Measurements from ENCODE around the gene ANXA1.
"Not testable (repeated sequence)": the region's sequence is repeated elsewhere in the genome, so short reads cannot be mapped to it uniquely, and the experiment has no call there.

The ANXA1 gene, protein sequence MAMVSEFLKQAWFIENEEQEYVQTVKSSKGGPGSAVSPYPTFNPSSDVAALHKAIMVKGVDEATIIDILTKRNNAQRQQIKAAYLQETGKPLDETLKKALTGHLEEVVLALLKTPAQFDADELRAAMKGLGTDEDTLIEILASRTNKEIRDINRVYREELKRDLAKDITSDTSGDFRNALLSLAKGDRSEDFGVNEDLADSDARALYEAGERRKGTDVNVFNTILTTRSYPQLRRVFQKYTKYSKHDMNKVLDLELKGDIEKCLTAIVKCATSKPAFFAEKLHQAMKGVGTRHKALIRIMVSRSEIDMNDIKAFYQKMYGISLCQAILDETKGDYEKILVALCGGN

DNA sequence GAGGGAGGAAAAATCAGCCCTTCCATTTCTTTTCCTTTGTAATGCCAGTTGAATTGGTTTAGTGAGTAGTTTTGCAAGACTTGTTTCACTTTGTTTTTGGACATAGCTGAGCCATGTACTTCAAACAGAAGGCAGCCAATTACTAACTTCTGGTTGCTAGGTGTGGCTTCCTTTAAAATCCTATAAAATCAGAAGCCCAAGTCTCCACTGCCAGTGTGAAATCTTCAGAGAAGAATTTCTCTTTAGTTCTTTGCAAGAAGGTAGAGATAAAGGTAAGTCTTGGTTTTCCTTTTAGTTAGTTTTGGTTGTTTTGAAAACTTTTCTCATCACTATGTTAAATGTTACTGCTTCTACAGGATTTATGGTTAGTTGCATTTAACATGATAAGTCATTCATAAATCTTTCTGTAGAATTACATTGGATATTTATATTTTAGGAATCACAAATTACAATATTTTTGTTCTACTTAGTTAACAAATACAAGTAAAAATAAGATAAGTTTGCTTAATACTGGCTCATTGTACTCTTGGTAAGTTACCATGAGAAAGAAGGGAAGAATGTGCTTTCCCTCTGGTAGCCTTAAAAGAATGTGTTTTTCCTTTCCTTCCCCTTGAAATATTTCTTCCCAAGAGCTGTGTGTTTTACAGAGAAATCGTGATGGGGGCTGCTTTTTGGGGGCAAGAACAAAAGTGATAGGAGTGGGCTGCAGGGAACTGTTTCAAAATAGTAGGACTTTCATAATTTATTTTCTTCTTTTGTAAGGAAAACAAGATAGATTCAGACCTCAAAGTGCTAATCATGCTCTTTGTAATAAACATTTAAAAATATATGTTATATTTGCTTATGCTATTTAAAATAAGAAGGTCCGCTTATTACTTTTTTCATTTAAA lies at the start of gene ANXA1:
TSS of gene ANXA1 (plus strand) at position 213 of the 890 bp plus-strand sequence. CDS start 6,671 bp downstream, outside the sequence.
- DNase-seq (ENCODE audit: low read depth), result peak; percentile 81

DNA sequence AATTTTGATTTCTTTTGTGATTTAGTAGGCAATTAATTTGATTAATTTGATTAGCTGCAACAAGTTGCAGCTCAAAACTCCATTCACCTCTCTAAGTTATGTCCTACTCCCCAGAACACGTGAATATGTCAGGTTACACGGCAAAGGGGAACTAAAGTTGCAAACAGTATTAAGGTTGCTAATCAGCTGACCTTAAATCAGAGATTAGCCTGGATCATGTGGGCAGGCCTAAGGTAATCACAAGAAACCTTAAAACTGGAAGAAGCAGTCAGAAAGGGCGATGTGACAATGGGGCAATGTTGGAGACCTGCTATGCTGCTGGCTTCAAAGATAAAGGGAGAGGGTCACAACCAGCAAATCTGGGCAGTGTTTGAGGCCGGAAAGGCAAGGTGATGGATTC lies 47.3 kb upstream of the ANXA1 start:
- DNase-seq (ENCODE audit: low read depth), result no peak

DNA sequence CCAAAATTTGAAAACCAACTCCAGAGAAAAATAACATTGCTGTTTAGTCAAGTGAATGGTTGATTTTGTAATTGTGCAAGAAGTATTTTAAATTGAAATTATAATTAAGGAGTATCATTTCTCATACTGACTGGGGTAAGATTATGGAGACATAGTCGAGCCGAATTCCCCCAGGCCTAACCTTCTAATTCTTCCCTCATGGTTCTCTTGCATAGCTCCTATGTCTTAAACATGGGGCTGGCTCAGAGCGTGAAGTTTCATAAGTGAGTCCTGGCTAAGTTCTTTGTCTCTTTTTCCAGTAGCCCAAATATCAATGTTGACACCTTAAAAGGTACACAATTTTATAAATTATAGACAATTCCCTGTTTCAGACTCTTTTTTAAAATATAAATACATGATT lies 46.7 kb upstream of the ANXA1 start:
- DNase-seq (ENCODE audit: low read depth), result no peak

DNA sequence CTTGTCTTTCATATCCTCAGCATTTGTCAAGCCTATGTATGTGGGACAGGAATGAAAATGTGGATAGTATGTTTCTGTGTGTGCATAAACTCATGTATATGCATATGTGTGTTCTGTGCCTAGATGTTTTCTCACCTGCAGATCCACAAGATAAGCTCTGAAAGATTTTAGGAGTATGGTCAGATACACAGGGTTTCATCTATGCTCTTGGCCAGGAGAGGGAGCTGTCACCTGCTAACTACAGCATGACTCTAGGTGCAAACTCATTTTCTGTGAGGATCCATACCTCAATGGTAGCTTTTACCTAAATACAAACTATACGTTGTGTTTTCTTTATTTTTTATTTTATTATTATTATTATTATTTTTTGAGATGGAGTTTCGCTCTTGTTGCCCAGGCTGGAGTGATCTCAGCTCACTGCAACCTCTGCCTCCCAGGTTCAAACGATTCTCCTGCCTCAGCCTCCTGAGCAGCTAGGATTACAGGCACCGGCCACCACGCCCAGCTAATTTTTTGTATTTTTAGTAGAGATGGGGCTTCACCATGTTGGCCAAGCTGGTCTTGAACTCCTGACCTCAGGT lies 44.1 kb upstream of the ANXA1 start:
- DNase-seq (ENCODE audit: low read depth), result not testable (repeated sequence)

DNA sequence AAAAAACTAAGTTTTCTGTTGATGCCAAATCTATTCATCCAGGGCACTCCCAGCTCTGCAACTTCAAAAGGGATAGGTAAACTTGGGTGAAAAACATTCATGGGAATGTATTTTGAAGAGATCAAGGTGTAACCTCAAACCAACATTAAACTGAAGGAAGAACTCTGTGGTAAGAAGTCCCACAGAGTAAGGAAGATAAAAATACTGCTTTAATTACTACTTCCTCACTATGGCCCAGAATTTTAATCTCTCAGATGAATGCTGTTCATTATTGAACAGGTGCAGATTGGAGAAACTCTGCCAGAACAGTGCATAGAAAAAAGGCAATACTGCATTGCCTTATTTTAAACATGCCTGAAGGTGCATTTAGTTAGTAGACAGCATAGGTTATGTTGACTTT lies 37.6 kb upstream of the ANXA1 start:
- no peak for DNase-seq (ENCODE audit: low read depth)

DNA sequence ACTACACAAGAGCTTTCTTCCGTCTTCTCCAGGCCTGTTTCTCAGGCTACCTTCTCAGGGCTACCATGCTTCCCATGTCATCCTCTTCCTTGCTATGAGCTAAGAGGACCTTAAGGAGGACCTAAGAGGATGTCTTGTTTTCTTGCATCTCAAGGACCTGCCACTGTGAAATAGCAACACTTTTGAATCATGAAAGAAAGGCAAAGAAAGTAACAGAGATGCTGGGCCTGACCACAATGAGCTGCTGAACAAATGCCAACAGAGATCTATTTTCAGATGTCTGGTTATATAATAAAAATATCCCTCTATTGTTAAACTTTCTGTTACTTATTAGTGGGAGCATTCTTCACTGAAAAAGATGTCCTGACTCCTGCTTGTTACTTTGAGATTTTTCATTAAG lies 36.7 kb upstream of the ANXA1 start:
- DNase-seq (ENCODE audit: low read depth), result no peak

DNA sequence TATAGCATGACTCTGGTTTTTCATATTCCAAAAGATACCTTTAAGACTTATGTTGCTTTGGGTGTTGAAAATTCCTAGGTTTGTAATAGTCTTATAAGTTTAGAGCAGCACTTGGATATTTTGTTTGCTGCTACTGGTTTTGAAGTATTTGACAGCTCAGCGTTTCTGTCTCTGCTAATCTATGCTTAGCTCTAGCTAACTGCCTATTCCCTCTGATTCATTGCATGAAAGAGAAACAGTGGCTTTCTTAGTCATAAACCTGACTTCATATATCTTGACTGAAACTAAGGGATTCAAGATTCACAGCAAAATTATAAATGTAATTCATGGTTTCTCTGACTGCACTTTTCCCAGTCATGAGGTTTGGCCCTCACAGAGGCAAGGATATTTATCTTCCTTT lies 35.6 kb upstream of the ANXA1 start:
- DNase-seq (ENCODE audit: low read depth), result peak; percentile 38

DNA sequence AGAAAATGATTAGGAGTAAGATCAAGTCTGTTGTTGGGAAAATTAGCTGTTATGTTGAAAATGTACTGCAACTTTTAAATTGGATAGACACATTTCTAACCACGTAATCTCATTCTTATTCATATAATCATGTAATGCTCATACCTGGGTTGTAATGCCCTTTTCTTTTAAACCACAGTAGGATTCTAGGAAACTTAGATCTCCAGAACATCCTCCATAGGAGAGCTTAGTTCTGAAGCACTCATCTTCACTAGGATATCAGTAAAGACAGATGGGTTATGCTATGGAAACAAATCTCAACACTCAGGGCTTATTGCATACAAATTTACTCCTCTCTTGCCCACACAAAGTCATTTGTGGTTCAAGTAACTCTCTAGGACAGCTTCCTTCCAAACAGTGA lies 34.8 kb upstream of the ANXA1 start:
- DNase-seq (ENCODE audit: low read depth), result no peak

DNA sequence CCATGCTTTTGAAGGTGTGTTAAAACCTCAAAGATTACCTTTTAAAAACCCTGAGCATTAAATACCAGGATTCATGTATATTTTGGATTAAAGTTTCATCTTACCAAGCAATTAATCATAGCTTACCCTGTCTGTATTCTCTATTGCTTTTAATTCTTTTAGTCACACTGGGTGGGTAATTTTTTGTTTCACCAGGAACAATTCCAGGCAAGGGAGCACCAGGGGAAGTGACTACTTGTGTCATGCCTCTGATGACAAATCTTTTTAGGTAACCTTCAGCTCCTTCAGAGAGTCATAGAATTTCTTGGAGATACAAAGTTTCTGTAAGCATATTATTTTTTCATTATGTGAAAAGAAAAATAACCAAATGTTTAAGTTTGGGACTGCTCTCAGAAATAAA lies 33.4 kb upstream of the ANXA1 start:
- no peak for DNase-seq (ENCODE audit: low read depth)

DNA sequence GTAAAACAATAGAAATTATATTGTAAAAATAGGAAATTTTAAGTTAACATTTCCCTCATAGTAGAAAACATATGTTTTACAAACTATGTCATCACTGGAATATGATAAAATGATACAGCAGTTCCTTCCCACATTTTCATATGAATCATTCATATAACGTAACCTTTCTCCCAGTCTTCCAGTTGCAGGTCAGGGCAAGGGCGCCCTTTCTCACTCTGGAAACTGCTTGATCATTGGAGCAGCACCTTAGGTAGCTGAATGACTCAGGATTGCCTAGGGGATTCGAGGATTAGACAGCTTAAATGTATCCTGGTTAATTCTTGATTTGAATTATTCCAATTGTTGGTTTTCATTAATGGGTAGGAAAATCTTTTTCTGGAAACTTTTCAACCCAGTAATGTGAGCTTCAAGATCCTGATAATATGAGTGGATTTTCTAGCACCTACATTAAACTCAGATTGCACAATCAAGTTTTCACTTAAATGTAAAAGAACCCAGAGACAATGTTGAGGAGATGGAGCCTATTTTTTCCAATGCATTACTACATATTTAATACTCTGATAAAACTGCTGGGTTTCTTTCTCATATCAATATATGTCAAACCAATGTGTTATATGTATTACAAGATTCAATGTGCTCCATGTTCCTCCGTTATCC lies 32.6 kb upstream of the ANXA1 start:
- peak; percentile 47 for DNase-seq (ENCODE audit: low read depth)

DNA sequence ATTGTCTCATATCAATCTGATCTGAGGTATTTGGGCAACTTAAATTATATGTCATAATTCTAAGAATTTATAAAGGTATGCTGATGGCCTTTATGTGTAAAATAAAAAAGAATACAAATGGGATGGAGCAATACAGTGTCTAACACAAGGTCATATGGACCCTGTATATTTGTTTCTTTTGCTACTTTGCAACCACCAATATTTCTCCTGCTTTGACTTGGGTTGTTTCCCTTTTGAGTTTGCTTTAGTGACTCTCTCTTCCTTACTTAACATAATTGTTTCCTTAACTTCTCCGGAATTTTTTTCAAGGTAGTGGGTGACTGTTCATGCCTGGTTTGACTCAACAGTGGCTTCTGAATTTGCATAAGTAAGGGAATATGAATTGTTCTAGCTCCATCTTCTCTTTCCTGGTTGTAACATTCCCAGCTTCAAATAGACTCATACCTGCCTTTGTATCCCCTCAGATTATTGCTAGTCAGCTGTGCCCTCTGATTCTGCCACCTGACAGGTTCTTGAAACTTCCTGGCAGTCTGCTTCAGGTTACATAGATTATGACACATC lies 30.2 kb upstream of the ANXA1 start:
- no peak for DNase-seq (ENCODE audit: low read depth)

DNA sequence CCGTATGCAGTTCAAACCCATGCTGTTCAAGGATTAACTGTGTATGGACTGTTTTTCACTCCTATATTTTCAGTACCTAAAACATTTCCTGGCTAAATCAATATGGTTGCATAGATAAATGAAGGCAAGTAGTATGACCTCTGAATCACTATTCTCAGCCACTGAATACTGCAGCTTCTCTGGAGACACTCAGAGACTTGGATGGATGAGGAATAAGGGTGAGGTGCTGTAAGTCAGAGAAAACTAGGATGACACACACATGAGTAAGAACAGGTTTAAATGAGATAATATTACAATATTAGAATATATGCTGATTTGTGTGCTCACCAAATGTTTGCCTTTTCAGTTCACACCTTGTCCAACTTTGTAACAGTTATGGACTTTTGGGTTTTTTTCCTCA lies 26.0 kb upstream of the ANXA1 start:
- DNase-seq (ENCODE audit: low read depth), result no peak

DNA sequence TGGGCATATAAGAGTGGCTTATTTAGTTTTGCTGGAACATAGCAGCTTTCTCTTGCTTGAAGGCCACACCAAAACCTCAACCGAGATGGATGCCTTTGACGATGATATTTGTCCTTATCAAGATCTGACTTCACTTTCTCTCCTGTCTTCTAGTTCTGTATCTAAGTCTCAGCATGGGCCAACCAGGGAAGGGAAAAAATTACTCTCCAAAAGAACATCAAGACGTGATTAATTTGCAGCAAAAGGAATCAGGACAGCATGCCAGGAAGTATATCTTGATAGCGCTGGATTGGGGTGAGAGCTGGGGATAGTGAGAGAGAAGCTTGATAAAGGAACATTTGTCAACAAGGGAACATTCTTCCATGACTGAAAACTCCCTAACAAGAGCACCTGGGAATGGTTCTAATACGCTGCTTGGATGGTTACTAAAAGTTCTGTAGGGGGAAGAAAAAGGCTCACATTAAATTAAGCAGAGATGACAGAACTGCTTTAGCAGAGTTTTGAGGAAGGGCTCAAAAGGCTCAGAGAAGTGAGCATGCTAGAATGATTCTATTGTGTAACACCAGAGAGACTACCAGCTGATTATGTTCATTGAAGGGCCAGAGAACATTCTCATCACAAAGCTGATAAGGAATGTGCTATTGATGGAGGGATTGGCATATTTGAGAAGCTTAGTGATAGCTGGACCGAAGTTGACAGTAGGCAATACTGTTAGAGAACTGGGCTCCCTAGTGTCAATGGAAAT lies 21.6 kb upstream of the ANXA1 start:
- DNase-seq (ENCODE audit: low read depth), result no peak

DNA sequence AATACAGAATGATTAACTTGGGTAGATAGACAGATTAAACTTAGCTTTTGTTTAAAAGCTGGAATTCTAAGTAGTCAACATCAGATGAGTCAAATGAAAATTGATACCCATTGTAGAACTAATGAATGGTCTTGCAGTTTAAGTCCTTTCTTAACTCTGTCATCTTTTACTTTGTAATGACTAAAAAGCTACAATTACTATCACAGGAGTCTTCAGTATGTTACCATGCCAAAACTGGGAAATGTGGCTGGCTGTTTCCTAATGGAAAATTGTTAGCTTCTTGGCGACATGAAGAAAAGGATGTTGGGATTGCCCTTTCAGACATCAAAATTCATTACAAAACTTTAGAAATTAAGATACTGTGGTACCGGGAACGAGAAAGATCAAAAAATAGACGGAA lies 20.2 kb upstream of the ANXA1 start:
- DNase-seq (ENCODE audit: low read depth), result no peak

DNA sequence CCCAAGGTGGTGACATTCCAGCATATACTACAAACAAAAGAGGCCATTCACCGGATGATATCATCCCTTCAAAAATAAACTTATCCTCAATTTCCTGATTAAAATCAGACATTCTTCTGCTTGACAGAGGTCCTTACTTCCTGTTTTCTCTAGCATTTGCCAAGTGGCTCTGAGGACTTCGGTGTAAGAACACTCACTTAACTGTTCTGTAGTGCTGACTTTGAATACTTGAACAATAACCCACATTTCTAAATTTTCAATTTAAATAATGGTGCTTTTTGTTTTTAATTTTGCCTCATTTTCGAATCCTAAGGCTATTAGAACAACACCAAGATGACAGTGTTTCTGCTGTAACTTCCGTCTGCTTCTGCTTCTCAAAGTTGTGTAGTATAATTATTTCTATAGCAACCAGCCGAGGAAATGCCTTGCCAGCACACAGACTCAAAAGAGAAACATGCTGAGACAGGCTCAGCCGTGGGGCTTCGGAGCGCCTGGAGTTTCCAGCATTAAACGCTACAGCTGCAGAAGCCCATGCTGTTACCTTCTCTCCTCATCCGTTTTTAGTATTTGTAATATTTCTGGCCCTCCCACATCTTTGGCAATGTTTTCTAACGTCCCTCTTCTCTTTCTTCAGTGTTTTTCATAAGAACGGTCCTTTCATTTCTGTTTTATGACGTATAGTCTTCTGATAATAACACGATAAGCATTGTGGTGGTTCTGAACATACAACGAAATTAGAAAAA lies 19.5 kb upstream of the ANXA1 start:
- DNase-seq (ENCODE audit: low read depth), result peak; percentile 64

DNA sequence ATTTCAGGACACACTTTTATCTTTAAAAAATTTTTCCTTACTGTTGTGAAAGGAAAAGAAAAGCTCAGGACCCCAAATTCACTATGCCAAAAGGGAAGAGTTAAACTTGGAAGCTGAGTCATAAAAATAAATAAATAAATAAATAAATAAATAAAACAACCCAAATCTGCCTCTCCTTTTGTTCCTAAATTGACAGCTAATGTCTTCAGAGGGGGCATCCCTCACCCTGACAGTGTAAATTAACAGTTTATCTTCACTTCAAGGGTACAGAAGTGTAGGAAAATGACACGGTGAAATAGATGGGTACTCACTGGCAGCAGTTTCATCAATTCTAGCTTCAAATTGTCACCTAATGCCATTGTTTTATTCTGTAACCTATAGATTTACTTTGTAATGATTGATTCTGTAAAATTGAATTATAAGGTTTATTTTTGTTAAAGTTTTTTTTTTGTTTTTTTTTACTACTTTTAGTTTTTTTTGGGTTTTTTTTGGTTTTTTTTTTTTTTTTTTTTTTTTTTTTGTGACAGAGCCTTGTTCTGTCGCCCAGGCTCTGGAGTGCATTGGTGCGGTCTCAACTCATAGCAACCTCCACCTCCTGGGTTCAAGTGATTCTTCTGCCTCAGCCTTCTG lies 18.5 kb upstream of the ANXA1 start:
- no peak for DNase-seq (ENCODE audit: low read depth)

DNA sequence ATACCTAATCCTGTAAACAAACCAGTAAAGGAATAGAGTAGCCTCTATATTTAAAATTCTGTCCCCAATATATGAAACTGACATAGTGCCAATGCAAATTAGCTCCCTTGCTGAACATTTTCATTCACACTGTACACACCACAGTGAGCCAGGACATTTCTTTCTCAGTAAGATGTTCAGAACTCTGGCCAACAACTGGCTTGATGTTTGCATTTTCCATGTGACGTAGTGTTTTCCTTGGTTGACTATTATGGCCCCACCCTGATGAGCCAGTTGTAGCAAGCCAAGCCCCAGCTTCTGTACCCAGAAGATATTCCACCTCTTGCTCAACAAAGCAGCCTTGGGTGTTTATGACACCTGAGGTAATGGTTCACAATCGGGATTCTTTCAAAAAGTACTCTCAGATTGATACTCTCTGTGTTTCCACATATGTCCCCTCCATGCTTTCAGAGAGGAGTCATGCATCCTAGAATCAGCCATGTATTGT lies 17.7 kb upstream of the ANXA1 start:
- DNase-seq (ENCODE audit: low read depth), result no peak

DNA sequence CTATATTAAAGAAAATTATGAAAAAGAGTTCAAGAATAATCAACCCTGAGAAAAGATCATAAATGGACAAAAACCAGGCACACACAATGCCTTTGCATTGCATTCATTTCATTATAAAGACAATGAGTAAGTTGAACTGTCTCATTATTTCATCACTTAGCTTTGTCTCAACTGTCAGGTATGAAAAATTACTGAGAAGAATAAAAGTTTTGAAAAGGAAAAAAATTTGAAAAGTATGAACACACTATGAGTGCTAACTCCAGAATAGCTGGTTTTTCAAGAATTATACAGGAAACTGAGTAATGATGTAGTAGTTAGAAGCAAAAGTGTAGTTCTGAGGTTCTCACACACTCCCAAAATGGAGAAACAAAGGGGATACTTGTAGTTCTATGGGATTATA lies 16.3 kb upstream of the ANXA1 start:
- no peak for DNase-seq (ENCODE audit: low read depth)

DNA sequence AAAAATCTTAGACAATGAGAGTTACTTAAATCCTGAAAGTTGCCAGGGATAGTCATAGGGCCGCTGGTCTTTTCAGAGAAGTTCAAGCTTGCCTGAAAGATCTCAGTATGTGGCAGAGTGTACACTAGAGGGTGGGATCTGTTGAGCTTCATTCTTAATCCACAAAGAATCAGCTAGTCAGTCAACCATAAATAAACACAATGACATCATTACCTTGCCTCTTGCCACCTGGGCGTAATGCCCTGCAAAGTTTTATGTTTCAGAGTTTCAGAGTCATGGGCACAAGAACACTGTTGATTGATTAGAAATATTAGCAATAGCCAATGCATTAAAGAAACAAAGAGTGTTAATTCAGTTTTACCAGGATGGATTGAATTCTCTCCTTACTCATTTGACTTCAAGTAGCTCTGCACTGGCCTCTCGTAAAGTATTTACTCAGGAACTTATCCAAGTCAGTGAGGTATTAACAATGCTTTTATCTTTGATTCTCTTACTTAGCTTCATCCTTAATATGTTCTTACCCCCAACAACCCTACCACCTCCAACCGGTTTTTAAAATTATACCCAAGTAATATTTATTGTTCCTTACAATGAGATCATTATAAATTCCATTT lies 14.3 kb upstream of the ANXA1 start:
- DNase-seq (ENCODE audit: low read depth), result no peak

DNA sequence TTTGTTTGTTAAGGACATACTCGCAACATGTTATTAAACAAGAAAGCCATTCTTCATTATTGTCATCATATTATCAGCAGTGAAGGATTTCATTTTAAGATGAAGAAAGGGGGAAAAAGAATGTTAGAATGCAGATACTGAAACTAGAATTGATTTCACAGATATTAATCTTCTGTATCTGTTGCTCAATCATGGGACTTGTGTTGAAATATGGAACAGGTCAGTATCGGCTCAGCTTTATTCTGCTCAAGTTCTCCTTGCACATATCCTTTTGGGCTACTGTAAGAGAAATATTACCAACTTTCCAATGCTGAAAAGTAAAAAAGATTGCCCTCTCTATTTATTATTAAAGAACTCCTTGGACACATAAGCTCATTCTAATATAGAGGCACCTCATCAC lies 13.8 kb upstream of the ANXA1 start:
- DNase-seq (ENCODE audit: low read depth), result no peak
